A549 (cell line): ENCODE measurements around the gene S100A1. TPM values are rescaled to one million over a fixed set of nuclear protein-coding genes. Genes with fewer than 3 reads are reported as not detected.
A peak's percentile ranks its signal among the peaks of the same experiment; 100 is the strongest.

Experiments
- ATAC-seq, 2 experiments: fragments of 200-7000 bp in 1 of 2; fragments of >200 bp in 1 of 2; cut with Nextera tagmentation in 1 of 2; cut with Tn5 transposase in 1 of 2; 3 replicates each; pipeline versions ENCODE4 v1.8.0 to v1.9.1; 2018 to 2020; ENCODE audit warnings: mild to moderate bottlenecking in 1 of 2, moderate library complexity in 1 of 2
- CTCF ChIA-PET: fragments of 300-600 bp; sonication (Branson Sonifier 250); formaldehyde crosslinking; extraction: SDS; loops from one replicate; lab custom pipeline; 2021; ENCODE audit warnings: antibody characterized with exemption, inconsistent platforms; lab: Yijun Ruan, JAX
- POLR2A ChIA-PET: fragments of 350-600 bp; formaldehyde crosslinking; extraction: SDS; loops from one replicate; lab custom pipeline; 2021; ENCODE audit warnings: antibody characterized with exemption, inconsistent platforms; lab: Yijun Ruan, JAX
- DNase-seq, 2 experiments: peaks; one replicate each; pipeline versions ENCODE4 v3.0.0 to v3.0.0-alpha.2; 2011 to 2016; ENCODE audit warnings: low read depth in 1 of 2, low spot score in 1 of 2
- FAIRE-seq: peaks from 2 replicates; lab custom pipeline; 2011; peaks lifted over from hg19 to GRCh38; lab: Jason Lieb, UNC
- H3K27ac ChIP-seq, 2 experiments: fragments of >200 bp; sonication (Bioruptor Twin); formaldehyde crosslinking; 3 replicates each; pipeline ENCODE4 v1.5.1; 2016 to 2017
- H3K4me1 ChIP-seq: fragments of >200 bp; sonication (Bioruptor Twin); formaldehyde crosslinking; 3 replicates; pipeline ENCODE4 v1.6.1; 2016
- H3K4me2 ChIP-seq: fragments of >200 bp; sonication (Bioruptor Twin); formaldehyde crosslinking; 3 replicates; pipeline ENCODE4 v1.6.1; 2016
- H3K4me3 ChIP-seq: fragments of >200 bp; sonication (Bioruptor Twin); formaldehyde crosslinking; 3 replicates; pipeline ENCODE4 v1.5.1; 2016
- H3K9me3 ChIP-seq: fragments of >200 bp; sonication (Bioruptor Twin); formaldehyde crosslinking; 3 replicates; pipeline ENCODE4 v1.6.1; 2016
- CBX2 ChIP-seq: fragments of 200-600 bp; sonication (generic); IDR thresholded peaks from 2 replicates; pipeline ENCODE4 v1.6.1; 2016; ENCODE audit warnings: low read depth, mild to moderate bottlenecking, borderline replicate concordance
- CEBPB ChIP-seq, 2 experiments: fragments of >200 bp in 1 of 2; sonication (Bioruptor Twin) in 1 of 2; formaldehyde crosslinking in 1 of 2; IDR thresholded peaks; 2 replicates each; pipeline ENCODE4 v1.6.1; 2012 to 2016
- E2F6 ChIP-seq: IDR thresholded peaks from 2 replicates; pipeline ENCODE4 v1.6.1; 2012; ENCODE audit warnings: low read depth, borderline replicate concordance
- EHF ChIP-seq: fragments of 250-450 bp; sonication (Bioruptor Pico); IDR thresholded peaks from 2 replicates; pipeline ENCODE4 v1.5.0; 2020; ENCODE audit warnings: mild to moderate bottlenecking
- EHMT2 ChIP-seq: fragments of 200-600 bp; sonication (generic); IDR thresholded peaks from 2 replicates; pipeline ENCODE4 v1.6.1; 2016; ENCODE audit warnings: antibody characterized with exemption, low read depth, mild to moderate bottlenecking, moderate library complexity
- EP300 ChIP-seq, 2 experiments: fragments of >200 bp; sonication (Bioruptor Twin); formaldehyde crosslinking; IDR thresholded peaks; 2 replicates in 1 of 2; 3 replicates in 1 of 2; pipeline ENCODE4 v1.6.1; 2016 to 2017
- FOSL2 ChIP-seq, 2 experiments: fragments of 450-650 bp in 1 of 2; fragments of >200 bp in 1 of 2; sonication (Bioruptor Twin) in 1 of 2; formaldehyde crosslinking; IDR thresholded peaks; 2 replicates each; pipeline versions ENCODE4 v1.5.0 to v1.6.1; 2016 to 2020; ENCODE audit warnings: mild to moderate bottlenecking in 1 of 2, moderate library complexity in 1 of 2
- HDAC2 ChIP-seq: fragments of 200-600 bp; sonication (generic); IDR thresholded peaks from 2 replicates; pipeline ENCODE4 v1.6.1; 2016
- HMGXB4 ChIP-seq: fragments of 250-450 bp; sonication (Bioruptor Pico); IDR thresholded peaks from 2 replicates; pipeline ENCODE4 v1.5.0; 2021; ENCODE audit warnings: mild to moderate bottlenecking, moderate library complexity, borderline replicate concordance
- HOXB5 ChIP-seq: fragments of 250-450 bp; sonication (Bioruptor Pico); IDR thresholded peaks from 2 replicates; pipeline ENCODE4 v1.5.0; 2020; ENCODE audit warnings: mild to moderate bottlenecking, moderate library complexity
- JUN ChIP-seq, 2 experiments: fragments of >200 bp; sonication (Bioruptor Twin); formaldehyde crosslinking; IDR thresholded peaks; 2 replicates in 1 of 2; 3 replicates in 1 of 2; pipeline ENCODE4 v1.6.1; 2016 to 2017
- KDM1A ChIP-seq: fragments of 200-600 bp; sonication (generic); IDR thresholded peaks from 2 replicates; pipeline ENCODE4 v1.6.1; 2016; ENCODE audit warnings: low read depth, mild to moderate bottlenecking
- MAFK ChIP-seq: fragments of 450-650 bp; IDR thresholded peaks from 2 replicates; pipeline ENCODE4 v1.6.1; 2014; ENCODE audit not compliant: partially characterized antibody
- MAX ChIP-seq: IDR thresholded peaks from 2 replicates; pipeline ENCODE4 v1.6.1; 2012
- NPAS2 ChIP-seq: fragments of 250-450 bp; sonication (Bioruptor Pico); IDR thresholded peaks from 2 replicates; pipeline ENCODE4 v1.8.0; 2022; ENCODE audit warnings: mild to moderate bottlenecking, moderate library complexity, borderline replicate concordance
- PHF8 ChIP-seq: fragments of 200-600 bp; sonication (generic); IDR thresholded peaks from 2 replicates; pipeline ENCODE4 v1.6.1; 2016; ENCODE audit warnings: low read depth, mild to moderate bottlenecking, antibody characterized with exemption, moderate library complexity, borderline replicate concordance
- POLR2A ChIP-seq: IDR thresholded peaks from 2 replicates; pipeline ENCODE4 v1.6.1; 2012; ENCODE audit warnings: mild to moderate bottlenecking, low read length
- POLR2AphosphoS2 ChIP-seq: conservative IDR thresholded peaks from 2 replicates; pipeline ENCODE4 v1.6.1; 2012; ENCODE audit warnings: low read length, improper control_type of control experiment, inconsistent platforms
- REST ChIP-seq: fragments of 200-600 bp; sonication (generic); IDR thresholded peaks from 2 replicates; pipeline ENCODE4 v1.6.1; 2016; ENCODE audit warnings: antibody characterized with exemption, mild to moderate bottlenecking, moderate library complexity
- RFX5 ChIP-seq: fragments of 450-650 bp; IDR thresholded peaks from 2 replicates; pipeline ENCODE4 v1.7.1; 2014; ENCODE audit warnings: antibody characterized with exemption, mild to moderate bottlenecking, moderate library complexity
- RNF2 ChIP-seq: fragments of 200-600 bp; sonication (generic); IDR thresholded peaks from 2 replicates; pipeline ENCODE4 v1.6.1; 2016; ENCODE audit warnings: low read depth, mild to moderate bottlenecking, antibody characterized with exemption, moderate library complexity, borderline replicate concordance
- SMC3 ChIP-seq: fragments of >200 bp; sonication (Bioruptor Twin); formaldehyde crosslinking; IDR thresholded peaks from 3 replicates; pipeline ENCODE4 v1.6.1; 2018; ENCODE audit warnings: inconsistent platforms
- SREBF2 ChIP-seq: fragments of 450-650 bp; IDR thresholded peaks from 2 replicates; pipeline ENCODE4 v1.6.1; 2014; ENCODE audit warnings: mild to moderate bottlenecking, moderate library complexity
- TFCP2L1 ChIP-seq: fragments of 250-450 bp; sonication (Bioruptor Pico); IDR thresholded peaks from 2 replicates; pipeline ENCODE4 v1.5.0; 2021; ENCODE audit warnings: mild to moderate bottlenecking
- TP53 ChIP-seq: fragments of 250-450 bp; sonication (Bioruptor Pico); IDR thresholded peaks from 2 replicates; pipeline ENCODE4 v1.5.0; 2021; ENCODE audit warnings: mild to moderate bottlenecking, moderate library complexity
- ZNF302 ChIP-seq: fragments of 250-450 bp; sonication (Bioruptor Pico); IDR thresholded peaks from 2 replicates; pipeline ENCODE4 v1.9.0; 2021; ENCODE audit warnings: inconsistent platforms, mild to moderate bottlenecking, moderate library complexity
- WGBS: methylation state at CpG from one replicate; pipeline ENCODE4 v1.1.6; 2017; ENCODE audit errors: missing lambda C conversion rate; 5-methylcytosine and 5-hydroxymethylcytosine counted together
- polyA plus RNA-seq, 4 experiments: library from polyadenylated mRNA; depleted of rRNA in 3 of 4; stranded (reverse); fragments of >200 nt; fragmentation: RNase III in 1 of 4; extraction: RNeasy Plus Mini Kit Qiagen cat#74134 plus additional on column Dnase treatment in 1 of 4; gene quantifications; 2 replicates in 3 of 4; 3 replicates in 1 of 4; pipeline ENCODE4 v1.2.3, GENCODE V29; 2011 to 2017

The S100A1 gene
- polyA plus RNA-seq, 2 of the 4 experiments (the other 2 are of a cell fraction) = 0.59 to 0.97 TPM

- TF ChIP-seq POLR2AphosphoS2 = no peak
- TF ChIP-seq SREBF2 = no peak
- 63% methylated on average over 5 of the region's 6 CpGs for WGBS
- POLR2A ChIA-PET = interaction anchor here (2.9 kb wide), 1 partner anchor 12 kb away, joined by 13 read pairs; the partner anchor contains the start of gene S100A14
- CTCF ChIA-PET = interaction anchor here (0.6 to 18.3 kb wide), 20 partner anchors 12 to 277 kb away, joined by 3 to 253 read pairs (median 8); partner anchors contain the start of genes S100A14, S100A16 and S100A6
- H3K4me3 ChIP-seq = no peak overlapping the region
- H3K4me2 ChIP-seq = no peak overlapping the region
- FAIRE-seq = no peak
- no peak for DNase-seq
- H3K9me3 ChIP-seq = no peaks in the 10 kb centered on the region
- no peak for ATAC-seq
- peaks cover 24% of the 10 kb centered on the region for H3K4me1 ChIP-seq
- peak overlapping the region in 1 of 2 experiments; percentile 92; a peak in 3 of 6 replicates for H3K27ac ChIP-seq
These were observed 556 bp downstream of the S100A1 start for GRCh38 chr1:153628638-153629342.

GRCh38 chr1:153629343-153629665, 1.1 kb downstream of the S100A1 start:
- Histone ChIP-seq H3K9me3 (no peaks in the 10 kb centered on the region), H3K4me3 (no peak overlapping the region), H3K4me2 (no peak overlapping the region), H3K4me1 (peaks cover 24% of the 10 kb centered on the region), H3K27ac (no peak overlapping the region; a peak in 1 of 6 replicates)
- ChIA-PET CTCF (interaction anchor here (0.7 to 18.3 kb wide), 10 partner anchors 11 to 277 kb away, joined by 3 to 253 read pairs (median 10); partner anchors contain the start of genes S100A14, S100A16 and S100A6), POLR2A (no interaction called here)
- ATAC-seq (no peak), FAIRE-seq (no peak), DNase-seq (no peak)
- TF ChIP-seq E2F6 (no peak), NPAS2 (CRISPR knock-in tag) (no peak), EHMT2 (no peak), HOXB5 (CRISPR knock-in tag) (no peak), ZNF302 (CRISPR knock-in tag) (no peak), KDM1A (no peak), RFX5 (no peak), CEBPB (IDR thresholded peaks at IDR 0.05) (no peak), POLR2A (no peak), MAFK (no peak), JUN (IDR thresholded peaks at IDR 0.05) (no peak), SMC3 (no peak), REST (no peak), POLR2AphosphoS2 (no peak)
- WGBS = 86% methylated on average over 5 of the region's 5 CpGs

GRCh38 chr1:153629971-153630370, 1.7 kb downstream of the S100A1 start:
- FAIRE-seq = no peak
- TF ChIP-seq NPAS2 (CRISPR knock-in tag) (no peak), MAX (no peak), HMGXB4 (CRISPR knock-in tag) (no peak), EHMT2 (no peak), RNF2 (no peak), MAFK (no peak), TFCP2L1 (no peak), CBX2 (no peak), FOSL2 (IDR thresholded peaks at IDR 0.05) (no peak), FOSL2 (CRISPR knock-in tag; IDR thresholded peaks at IDR 0.05) (no peak), SREBF2 (no peak), EHF (CRISPR knock-in tag) (no peak), HDAC2 (no peak), TP53 (CRISPR knock-in tag) (no peak), SMC3 (no peak), E2F6 (no peak), EP300 (IDR thresholded peaks at IDR 0.05) (no peak), PHF8 (no peak)
- 89% methylated on average over 1 of the region's 1 CpG for WGBS
- no peak for DNase-seq
- CTCF ChIA-PET = interaction anchor here (0.9 to 18.3 kb wide), 9 partner anchors 14 to 278 kb away, joined by 3 to 253 read pairs (median 18); partner anchors contain the start of genes S100A14, S100A16 and S100A6
- Histone ChIP-seq H3K4me1 (peaks cover 24% of the 10 kb centered on the region), H3K9me3 (no peaks in the 10 kb centered on the region), H3K27ac (peak overlapping the region in 1 of 2 experiments; percentile 13; a peak in 1 of 6 replicates), H3K4me3 (no peak overlapping the region), H3K4me2 (no peak overlapping the region)
- ATAC-seq = no peak
- POLR2A ChIA-PET = no interaction called here
